ENCODE data around the gene PIGN. TPM values are rescaled to one million over a fixed set of nuclear protein-coding genes. Genes with fewer than 3 reads are reported as not detected.
A peak's percentile ranks its signal among the peaks of the same experiment; 100 is the strongest.
"Not testable (repeated sequence)": the region's sequence is repeated elsewhere in the genome, so short reads cannot be mapped to it uniquely, and the experiment has no call there.

PIGN gene
- total RNA-seq, 1 experiment from 2014 or later = 8.1 TPM

DNA sequence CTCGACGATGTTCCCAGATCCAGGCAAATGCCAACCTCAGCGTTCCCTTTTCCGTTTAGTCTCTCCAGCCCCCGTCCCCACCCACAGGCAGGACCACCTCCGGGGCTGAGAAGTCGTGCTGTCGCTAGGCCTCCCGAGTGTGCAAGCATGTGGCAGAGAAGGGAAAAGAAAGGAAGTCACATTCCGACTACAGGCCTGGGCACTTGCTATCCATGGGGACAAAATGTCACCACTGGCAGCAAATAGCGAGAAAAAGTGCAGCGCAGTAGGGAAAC, 420 bp downstream of the PIGN start:
- in situ Hi-C loops (cut with HindIII; ENCODE audit: low pct_unique_long_range_greater_than_20kb, low sequenced_read_pairs) = no loop called here
- no peak for DNase-seq (ENCODE audit: low read depth)

DNA sequence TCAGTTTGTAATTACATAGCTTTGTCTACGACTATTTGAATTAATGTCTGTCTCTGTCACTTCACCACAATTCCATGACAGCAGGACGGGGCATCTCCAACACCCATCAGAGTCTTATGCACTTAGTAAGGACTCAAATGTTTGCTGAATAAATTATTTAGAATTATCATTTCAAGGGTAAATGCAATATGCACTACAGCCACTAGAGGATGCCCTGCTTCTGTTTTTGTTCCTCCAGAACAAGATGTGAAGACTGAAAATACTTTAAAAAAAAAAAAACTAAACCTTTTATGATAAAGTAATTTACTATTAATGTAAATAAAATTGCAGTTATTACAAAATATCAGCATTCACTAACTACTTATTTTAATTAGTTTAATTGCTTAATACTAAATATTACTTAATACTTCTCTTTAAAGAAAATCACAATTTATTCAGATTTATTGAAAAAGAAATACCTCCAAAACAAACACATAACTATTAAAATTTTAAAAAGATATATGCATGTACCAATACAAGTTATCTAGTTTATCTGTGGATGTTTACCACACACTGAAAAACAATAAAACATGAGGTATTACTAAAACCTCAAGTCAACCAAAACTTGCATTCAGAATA, 3.2 kb downstream of the PIGN start:
- DNase-seq (ENCODE audit: low read depth) = peak; percentile 12
- in situ Hi-C loops (cut with HindIII; ENCODE audit: low pct_unique_long_range_greater_than_20kb, low sequenced_read_pairs) = no loop called here

DNA sequence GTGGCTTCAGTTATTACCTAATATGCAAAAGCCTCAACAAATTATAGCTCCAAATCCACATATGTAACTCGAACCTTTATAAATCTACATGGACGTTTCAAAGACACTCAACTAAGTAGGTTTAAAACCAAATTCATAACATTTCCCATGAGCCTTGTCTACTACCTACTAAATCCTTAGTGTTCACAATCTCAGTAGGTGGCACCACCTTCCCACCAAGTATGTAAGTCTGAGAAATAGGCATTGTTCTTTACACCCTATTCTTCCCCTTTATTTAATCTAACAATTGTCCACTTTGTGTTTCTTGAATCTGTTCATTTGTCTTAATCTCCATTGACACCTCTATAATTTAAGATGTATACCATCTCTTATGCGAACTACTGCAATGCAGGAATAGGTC, 4.6 kb downstream of the PIGN start:
- in situ Hi-C loops (cut with HindIII; ENCODE audit: low pct_unique_long_range_greater_than_20kb, low sequenced_read_pairs) = no loop called here
- DNase-seq (ENCODE audit: low read depth) = no peak

DNA sequence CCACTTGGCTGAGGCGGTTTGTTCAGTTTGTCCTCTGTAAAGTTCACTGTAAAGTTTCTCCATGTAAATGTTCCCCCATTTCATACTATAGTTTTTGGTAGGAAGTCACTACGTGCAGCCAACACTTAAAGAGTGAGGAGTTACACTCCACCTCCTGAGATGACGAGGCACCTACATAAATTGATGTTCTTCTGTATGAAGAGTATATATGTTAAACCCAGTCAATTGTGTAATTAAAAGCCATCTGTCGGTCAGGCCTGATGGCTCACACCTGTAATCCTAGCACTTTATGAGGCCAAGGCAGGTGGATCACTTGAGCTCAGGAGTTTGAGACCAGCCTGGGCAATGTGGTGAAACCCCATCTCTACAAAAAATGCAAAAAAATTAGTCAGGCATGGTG, 7.6 kb downstream of the PIGN start:
- in situ Hi-C loops (cut with HindIII; ENCODE audit: low pct_unique_long_range_greater_than_20kb, low sequenced_read_pairs) = no loop called here
- no peak for DNase-seq (ENCODE audit: low read depth)

DNA sequence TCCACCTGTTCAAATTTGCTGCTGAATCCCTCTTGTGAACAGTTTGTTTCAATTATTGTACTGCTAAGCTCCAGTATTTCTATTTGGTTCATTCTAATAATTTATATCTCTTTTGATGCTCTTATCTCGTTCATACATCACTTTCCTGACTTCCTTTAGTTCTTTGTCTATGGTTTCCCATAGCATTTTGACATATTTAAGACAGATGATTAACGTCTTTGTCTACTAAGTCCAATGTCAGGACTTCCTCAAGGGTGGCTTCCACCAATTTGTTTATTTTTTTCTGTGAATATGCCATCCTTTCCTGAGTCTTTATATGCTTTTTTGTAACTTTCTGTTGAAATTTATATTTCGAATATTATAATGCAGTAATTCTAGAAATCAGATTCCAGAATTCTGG, 9.6 kb downstream of the PIGN start:
- no peak for DNase-seq (ENCODE audit: low read depth)
- in situ Hi-C loops (cut with HindIII; ENCODE audit: low pct_unique_long_range_greater_than_20kb, low sequenced_read_pairs) = no loop called here

DNA sequence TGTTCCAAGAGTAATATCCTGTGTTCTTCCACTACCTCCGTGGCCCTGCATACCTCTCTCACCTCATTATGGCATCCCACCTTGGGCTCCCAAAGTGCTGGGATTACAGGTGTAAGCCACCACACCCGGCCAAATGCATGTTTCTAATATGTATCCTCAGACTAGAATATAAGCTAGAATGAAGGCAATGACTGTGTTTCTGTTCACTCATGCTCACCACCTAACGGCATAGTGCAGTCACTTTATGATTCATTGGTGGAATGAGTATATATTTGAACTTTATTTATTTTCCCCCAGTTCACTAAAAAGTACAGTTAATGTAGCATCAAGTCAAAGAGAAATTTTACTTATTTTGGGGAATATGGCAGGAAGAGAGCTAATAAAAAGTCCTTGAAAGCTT, 11.3 kb downstream of the PIGN start:
- no peak for DNase-seq (ENCODE audit: low read depth)
- in situ Hi-C loops (cut with HindIII; ENCODE audit: low pct_unique_long_range_greater_than_20kb, low sequenced_read_pairs) = no loop called here

DNA sequence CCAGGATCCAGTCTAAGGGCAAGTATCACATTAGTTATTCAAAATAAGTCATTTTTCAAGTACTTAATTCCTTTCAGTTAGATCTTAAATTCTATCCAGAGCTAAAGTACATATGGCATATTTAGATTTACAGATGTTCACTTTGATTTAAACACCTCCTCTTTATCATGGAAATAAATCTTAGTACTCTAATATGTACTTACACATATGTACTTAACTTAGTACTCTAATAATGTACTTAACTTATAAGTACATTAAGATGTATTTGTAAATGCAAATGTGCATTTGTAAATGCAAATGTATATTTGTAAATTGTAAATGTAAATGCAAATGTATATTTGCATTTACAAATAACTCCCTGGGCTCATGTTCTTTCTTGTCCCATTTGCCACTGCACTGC, 14.6 kb downstream of the PIGN start:
- DNase-seq (ENCODE audit: low read depth) = no peak
- in situ Hi-C loops (cut with HindIII; ENCODE audit: low pct_unique_long_range_greater_than_20kb, low sequenced_read_pairs) = no loop called here

DNA sequence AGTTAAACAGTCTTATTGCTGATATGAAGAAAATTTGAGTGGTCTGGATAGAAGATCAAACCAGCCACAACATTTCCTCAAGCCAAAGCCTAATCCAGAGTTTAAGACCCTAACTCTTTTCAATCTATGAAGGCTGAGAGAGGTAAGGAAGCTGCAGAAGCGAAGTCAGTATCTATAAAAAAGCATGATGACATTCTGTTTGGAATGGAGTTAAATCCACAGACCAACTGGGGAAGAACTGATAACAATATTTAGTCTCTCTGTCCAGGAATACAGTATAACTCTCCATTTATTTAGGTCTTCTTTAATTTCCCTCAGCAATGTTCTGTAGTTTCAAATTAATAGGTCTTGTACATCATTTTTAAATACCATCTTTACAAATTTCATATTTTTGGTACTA, 16.0 kb downstream of the PIGN start:
- in situ Hi-C loops (cut with HindIII; ENCODE audit: low pct_unique_long_range_greater_than_20kb, low sequenced_read_pairs) = no loop called here

DNA sequence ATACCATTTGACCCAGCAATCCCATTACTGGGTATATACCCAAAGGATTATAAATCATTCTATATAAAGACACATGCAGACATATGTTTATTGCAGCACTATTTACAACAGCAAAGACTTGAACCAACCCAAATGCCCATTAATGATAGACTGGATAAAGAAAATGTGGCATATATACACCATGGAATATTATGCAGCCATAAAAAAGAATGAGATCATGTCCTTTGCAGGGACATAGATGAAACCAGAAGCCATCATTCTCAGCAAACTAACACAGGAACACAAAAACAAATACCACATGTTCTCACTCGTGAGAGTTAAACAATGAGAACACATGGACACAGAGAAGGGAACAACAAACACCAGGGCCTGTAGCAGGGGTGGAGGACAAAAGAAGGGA, 20.3 kb downstream of the PIGN start:
- DNase-seq (ENCODE audit: low read depth); in situ Hi-C loops (cut with HindIII; ENCODE audit: low pct_unique_long_range_greater_than_20kb, low sequenced_read_pairs): not testable (repeated sequence)

More for the DNA sequence above, 16.0 kb downstream of the PIGN start:
- DNase-seq (ENCODE audit: low read depth) = no peak

DNA sequence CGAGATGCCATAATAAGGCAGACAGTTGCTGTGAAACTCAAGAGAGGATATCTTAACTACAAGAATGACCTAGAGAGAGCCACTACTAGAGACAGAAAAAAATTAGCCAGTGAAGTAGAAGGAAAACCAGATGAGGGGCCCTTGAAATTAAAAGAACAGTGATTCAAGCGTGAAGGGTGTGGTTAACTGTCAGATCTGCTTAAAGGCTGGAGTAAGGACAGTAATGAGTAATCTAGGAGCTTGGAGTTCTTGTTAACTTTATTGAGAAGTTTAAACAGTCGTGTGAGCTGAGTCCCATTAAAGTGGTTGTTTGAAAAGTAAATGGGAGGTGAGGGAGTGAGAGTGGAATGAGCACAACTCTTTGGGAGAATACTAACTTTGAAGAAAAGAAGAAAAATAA, 21.3 kb downstream of the PIGN start:
- no peak for DNase-seq (ENCODE audit: low read depth)
- in situ Hi-C loops (cut with HindIII; ENCODE audit: low pct_unique_long_range_greater_than_20kb, low sequenced_read_pairs) = no loop called here

DNA sequence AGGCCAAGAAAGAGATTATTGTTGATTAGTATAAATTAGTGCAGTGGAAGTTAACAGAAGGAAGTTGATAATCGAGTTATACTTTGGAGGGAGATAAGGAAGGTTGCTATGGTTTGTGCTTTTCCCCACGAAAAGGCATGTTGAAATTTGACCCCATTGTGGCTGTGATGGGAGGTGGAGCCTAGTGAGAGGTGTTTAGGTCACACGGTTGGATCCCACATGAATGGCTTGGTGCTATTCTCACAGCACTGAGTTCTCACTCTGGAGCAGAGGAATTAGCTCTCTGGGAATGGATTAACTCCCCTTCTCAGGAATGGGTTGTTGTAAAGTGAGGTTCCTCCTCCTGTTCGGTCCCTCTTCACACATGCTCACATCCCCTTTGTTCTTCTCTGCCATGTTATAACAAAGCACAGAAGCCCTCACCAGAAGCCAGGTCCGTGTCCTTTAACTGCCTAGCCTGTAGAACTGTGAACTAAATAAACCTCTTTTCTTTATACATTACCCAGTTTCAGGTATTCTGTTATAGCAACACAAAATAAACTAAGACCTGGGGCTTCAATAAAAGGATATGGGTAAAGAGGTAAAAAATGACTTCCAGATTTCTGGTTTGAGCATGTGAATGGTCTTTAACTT, 21.9 kb downstream of the PIGN start:
- in situ Hi-C loops (cut with HindIII; ENCODE audit: low pct_unique_long_range_greater_than_20kb, low sequenced_read_pairs) = no loop called here
- DNase-seq (ENCODE audit: low read depth) = no peak

DNA sequence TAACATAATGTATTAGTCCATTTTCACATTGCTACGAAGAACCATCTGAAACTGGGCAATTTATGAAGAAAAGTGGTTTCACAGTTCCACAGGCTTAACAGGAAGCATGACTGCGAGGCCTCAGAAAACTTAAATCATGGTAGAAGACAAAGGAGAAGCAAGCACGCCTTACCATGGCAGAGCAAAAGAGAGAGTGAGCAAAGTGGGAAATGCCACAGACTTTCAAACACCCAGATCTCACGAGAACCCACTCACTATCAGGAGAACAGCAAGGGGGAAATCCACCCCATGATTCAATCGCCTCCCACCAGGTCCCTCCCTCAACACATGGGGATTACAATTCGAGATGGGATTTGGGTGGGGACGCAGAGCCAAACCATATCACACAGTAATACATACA, 22.5 kb downstream of the PIGN start:
- in situ Hi-C loops (cut with HindIII; ENCODE audit: low pct_unique_long_range_greater_than_20kb, low sequenced_read_pairs) = no loop called here
- no peak for DNase-seq (ENCODE audit: low read depth)

DNA sequence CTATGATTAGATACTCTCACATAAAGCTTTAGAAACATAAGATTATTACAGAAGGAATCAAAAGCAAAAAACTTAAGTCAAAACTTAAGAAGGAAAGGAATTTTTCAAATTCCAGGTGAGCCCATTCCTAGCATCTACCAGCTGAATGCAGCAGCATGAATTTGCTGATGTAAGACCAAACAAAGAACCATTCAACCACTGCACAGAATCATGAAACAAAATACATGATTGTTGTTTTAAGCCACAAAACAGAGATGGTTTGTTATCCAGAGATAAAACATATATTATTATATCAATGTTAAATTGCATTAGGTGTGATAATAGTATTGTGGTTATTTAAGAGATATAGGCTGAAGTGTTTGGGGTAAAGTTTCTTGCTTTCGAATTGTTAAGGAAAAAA, 29.0 kb downstream of the PIGN start:
- in situ Hi-C loops (cut with HindIII; ENCODE audit: low pct_unique_long_range_greater_than_20kb, low sequenced_read_pairs) = no loop called here
- DNase-seq (ENCODE audit: low read depth) = no peak

DNA sequence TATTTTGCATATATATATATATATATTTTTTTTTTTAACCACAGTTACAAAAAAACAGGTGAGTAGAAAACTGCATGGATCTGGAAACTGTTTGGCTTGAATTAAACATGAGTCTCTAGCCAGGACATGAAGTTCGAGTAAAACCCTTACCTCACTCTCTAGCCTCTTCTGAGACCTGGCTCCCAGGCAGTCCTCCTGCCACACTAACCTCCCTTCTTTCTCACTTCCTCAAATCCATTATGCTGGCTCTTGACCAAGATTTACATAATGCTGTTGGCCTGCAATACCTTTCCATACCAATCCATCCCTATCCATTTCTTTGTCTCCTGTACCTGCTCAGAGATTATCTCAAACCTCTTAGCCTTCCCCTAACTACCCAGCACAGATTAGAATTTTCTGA, 34.0 kb downstream of the PIGN start:
- in situ Hi-C loops (cut with HindIII; ENCODE audit: low pct_unique_long_range_greater_than_20kb, low sequenced_read_pairs) = no loop called here
- DNase-seq (ENCODE audit: low read depth) = no peak

DNA sequence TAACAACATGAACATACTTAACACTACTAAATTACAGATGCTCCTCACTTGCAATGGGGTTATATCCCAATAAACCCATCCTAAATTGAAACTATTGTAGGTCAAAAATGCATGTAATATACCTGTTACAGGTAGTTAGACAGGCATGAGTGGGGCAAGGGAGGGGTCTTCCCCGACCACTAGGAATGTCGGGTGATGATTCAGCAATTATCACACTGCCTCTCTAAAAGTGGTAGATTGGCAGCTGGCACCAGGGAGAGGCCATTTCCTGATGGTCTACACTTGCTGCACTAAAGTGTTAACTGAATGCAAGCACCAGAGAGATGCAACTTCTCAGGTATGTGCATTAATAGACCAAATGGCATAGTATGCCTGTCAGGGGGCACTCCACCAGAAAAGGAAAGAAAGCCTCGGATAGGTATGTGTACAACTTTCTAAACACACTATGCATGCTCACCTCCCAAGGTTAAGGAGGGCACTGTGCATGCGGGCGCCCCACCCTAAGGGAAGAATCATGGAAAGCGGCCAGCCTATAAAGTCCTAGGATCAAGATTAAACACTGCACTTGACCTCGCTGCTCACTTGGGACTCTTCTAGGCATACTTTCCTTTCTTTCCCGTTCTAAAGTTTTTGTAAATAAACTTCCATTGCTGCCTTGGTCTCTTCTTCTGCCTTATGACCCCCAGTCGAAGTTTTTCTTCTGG, 35.6 kb downstream of the PIGN start:
- no peak for DNase-seq (ENCODE audit: low read depth)
- in situ Hi-C loops (cut with HindIII; ENCODE audit: low pct_unique_long_range_greater_than_20kb, low sequenced_read_pairs) = no loop called here

DNA sequence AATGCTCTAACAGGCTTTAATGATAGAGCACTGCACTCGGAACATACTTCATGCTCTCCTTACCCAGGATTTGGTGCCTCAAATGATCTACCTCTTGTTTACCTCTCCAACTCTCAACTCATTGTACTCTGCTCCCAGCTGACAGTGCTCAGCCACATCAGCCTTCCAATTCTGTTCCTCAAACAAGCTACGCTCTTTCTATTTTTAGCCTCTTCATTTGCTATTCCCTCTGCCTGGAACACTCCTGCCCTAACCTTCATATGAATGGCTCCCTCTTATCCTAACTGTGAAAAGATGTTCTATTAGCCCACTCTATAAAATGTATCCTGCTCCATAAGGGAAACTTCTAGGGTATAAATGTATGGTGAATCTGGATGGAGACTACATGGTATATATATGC, 42.5 kb downstream of the PIGN start:
- DNase-seq (ENCODE audit: low read depth) = no peak
- in situ Hi-C loops (cut with HindIII; ENCODE audit: low pct_unique_long_range_greater_than_20kb, low sequenced_read_pairs) = no loop called here

DNA sequence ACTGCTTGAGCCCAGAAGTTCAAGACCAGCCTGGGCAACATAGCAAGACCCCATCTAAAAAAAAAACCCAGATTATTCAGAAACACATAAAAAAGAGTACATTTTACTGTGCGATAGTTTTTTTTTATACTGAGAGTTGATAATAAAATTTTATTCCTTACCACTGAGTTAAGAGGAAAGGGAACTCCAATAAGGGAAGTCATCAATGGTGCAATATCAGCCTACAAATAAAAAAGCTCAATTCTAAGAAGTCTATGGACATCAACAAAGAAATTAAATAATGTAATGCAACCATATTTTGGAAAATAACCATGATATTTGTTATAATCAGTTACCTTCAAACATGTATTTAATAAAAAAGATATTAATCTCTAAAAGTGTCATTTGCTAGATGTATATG, 46.6 kb downstream of the PIGN start:
- in situ Hi-C loops (cut with HindIII; ENCODE audit: low pct_unique_long_range_greater_than_20kb, low sequenced_read_pairs) = no loop called here

DNA sequence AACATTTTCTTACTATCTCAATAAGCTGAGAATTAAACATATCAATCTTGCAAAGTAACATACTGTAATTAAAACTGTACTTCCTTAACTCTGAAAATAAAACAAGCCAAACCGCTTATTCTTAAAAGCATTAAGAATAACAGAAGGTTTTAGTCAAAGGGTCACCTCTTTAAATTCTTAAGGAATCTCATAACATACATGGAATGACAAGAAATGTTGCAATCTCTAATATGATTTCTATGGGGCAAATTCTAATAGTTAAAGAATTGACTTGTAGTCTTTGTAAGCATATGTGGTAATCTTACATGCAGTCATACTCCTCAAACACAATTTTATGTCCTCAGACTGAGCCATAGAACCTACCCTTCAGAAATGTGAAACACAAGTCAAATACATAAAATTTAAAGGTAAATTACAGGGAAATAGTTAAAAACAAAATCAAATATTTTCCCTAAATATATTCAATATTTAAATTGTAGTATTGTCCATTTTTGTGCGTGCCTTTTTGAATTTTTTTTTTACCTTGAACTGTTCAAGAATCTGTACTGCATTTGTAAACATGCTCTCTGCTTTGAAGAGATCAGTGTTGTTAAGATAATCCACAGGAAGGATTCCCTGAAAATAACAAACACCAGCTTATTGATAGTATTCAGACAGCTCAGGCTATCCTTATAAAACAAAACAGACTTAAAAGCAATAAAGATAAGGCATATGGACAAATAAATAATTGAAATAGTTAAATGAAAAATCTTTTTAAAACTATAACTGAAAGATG, 48.2 kb downstream of the PIGN start:
- in situ Hi-C loops (cut with HindIII; ENCODE audit: low pct_unique_long_range_greater_than_20kb, low sequenced_read_pairs) = no loop called here
- DNase-seq (ENCODE audit: low read depth) = no peak

More for the DNA sequence above, 46.6 kb downstream of the PIGN start:
- DNase-seq (ENCODE audit: low read depth) = no peak

DNA sequence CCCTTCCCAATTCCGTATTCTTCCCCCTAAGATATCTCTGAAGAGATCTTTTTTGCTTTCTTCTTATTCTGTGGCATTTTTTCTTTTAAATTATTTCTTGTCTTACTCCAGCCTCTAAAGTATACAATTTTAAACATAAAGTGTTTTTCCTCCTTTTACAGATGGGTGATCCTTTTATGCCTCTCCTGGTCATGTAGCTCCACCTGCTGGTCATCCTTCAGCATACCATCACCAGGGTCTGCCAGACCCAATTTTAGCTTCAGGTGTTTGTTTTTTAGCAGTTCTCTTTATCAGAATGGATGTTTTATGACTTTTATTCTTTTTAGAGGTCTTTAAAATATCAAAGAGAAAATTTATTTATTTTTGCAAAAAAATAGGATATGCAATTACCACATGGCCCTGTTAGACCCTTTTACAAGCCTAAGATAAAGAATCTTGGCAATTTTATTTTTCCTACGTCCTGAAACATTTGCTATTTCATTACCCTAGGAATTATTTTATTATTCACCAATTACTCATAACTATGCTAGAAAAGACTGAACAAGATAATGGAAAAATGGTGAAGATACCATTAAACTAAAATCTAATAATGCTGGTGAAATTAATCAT, 55.5 kb downstream of the PIGN start:
- in situ Hi-C loops (cut with HindIII; ENCODE audit: low pct_unique_long_range_greater_than_20kb, low sequenced_read_pairs) = no loop called here
- DNase-seq (ENCODE audit: low read depth) = peak; percentile 18
